Measurements from ENCODE around the gene ZFHX2. TPM values are rescaled to one million over a fixed set of nuclear protein-coding genes. Genes with fewer than 3 reads are reported as not detected.
"Not testable (repeated sequence)": the region's sequence is repeated elsewhere in the genome, so short reads cannot be mapped to it uniquely, and the experiment has no call there.

Gene ZFHX2
- total RNA-seq, result 0.42 TPM
- polyA plus RNA-seq, result not detected

DNA sequence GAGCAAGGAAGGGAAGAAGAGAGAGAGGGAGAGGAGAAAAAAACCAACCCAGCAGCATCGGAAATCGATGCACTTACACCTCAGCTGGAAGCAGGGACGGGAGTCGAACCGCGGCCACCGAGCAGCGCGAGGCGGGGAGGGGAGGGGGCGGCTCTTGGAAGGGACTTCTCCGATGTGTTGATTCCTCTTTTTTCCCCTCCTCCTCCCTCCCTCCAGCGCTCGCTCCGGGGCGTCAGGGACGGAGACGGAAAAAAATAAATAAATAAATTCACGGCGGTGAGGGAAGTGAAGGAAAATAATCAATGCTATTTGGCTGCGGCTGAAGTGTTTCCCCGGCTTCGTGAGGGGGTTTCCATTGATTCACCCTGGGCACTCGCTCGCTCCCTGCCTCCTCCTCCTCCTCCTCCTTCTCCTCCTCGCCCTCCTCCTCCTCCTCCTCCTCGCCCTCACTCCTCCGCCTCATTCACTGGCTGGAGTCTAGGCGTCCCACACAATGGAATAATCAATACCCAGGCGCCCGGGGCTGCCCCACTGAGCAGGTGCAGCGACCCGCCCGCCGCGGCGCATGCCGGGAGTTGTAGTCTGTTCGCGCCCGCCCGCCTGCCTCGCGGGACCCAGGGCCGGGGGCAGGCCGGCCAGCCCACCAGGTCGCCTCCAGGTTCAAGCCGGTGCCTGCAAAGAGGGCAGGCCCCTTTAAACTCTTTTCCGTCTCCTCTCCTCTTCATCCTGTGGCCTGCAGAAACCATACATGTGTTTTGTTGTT is at the start of gene ZFHX2:
Gene ZFHX2 (minus strand): TSS at position 500 of the 763 bp plus-strand sequence. CDS start 16,440 bp downstream, outside the sequence.
- peak within 1 kb of the TSS in 2 of 3 donors; percentile 85 to 88 for H3K27ac Mint-ChIP-seq

GRCh38 chr14:23600806-23601205 is 49.2 kb upstream of the ZFHX2 start:
- H3K27ac ChIP-seq (ENCODE audit: insufficient read depth, low read length, poor library complexity, severe bottlenecking), result no peak overlapping the region

More for the DNA sequence above, at the start of gene ZFHX2:
- Histone ChIP-seq H3K4me3 (ENCODE audit: low read depth, low read length) (peak within 1 kb of the TSS; percentile 64), H3K4me1 (ENCODE audit: control insufficient read depth, insufficient read depth, low read length, poor library complexity, severe bottlenecking) (peaks cover 26% of the 10 kb centered on the region), H3K27ac (ENCODE audit: insufficient read depth, low read length, poor library complexity, severe bottlenecking) (peak within 1 kb of the TSS; percentile 20), H3K27me3 (ENCODE audit: control insufficient read depth, insufficient read depth, low read length) (peaks cover 11% of the 10 kb centered on the region), H3K36me3 (ENCODE audit: control insufficient read depth, insufficient read depth, low read length) (no peaks in the 10 kb centered on the region), H3K9me3 (ENCODE audit: control insufficient read depth in 2 of 2, low read length in 2 of 2) (no peaks in the 10 kb centered on the region)
- Mint-ChIP-seq H3K4me3 (peak within 1 kb of the TSS in 2 of 4 donors; percentile 33 to 90), H3K27me3 (peaks cover 8% of the 10 kb centered on the region), H3K36me3 (no peaks in the 10 kb centered on the region), H3K9me3 (no peaks in the 10 kb centered on the region), H3K4me1 (peaks cover 0 to 23% (median 9%) of the 10 kb centered on the region in 4 donors)
- ATAC-seq (ENCODE audit: low read depth in 2 of 2) (peak; percentile 52 to 64), DNase-seq (peak; percentile 66 to 76 (median 70))

GRCh38 chr14:23600322-23600707 is 48.8 kb upstream of the ZFHX2 start:
- no peaks in the 10 kb centered on the region for H3K27me3 ChIP-seq (ENCODE audit: control insufficient read depth, insufficient read depth, low read length)
- Mint-ChIP-seq H3K27ac (no peak overlapping the region), H3K4me3 (no peak overlapping the region), H3K9me3 (peaks cover 0 to 6% (median 0%) of the 10 kb centered on the region in 7 donors), H3K4me1 (no peaks in the 10 kb centered on the region), H3K27me3 (peaks cover 19% of the 10 kb centered on the region), H3K36me3 (no peaks in the 10 kb centered on the region)
- ATAC-seq (ENCODE audit: low read depth in 2 of 2) (no peak), DNase-seq (no peak)
- no peak overlapping the region for H3K27ac ChIP-seq (ENCODE audit: insufficient read depth, low read length, poor library complexity, severe bottlenecking)
- H3K4me1 ChIP-seq (ENCODE audit: control insufficient read depth, insufficient read depth, low read length, poor library complexity, severe bottlenecking), result no peaks in the 10 kb centered on the region
- peaks cover 0 to 3% of the 10 kb centered on the region in 2 experiments for H3K9me3 ChIP-seq (ENCODE audit: control insufficient read depth in 2 of 2, low read length in 2 of 2)
- H3K4me3 ChIP-seq (ENCODE audit: low read depth, low read length), result no peak overlapping the region
- no peaks in the 10 kb centered on the region for H3K36me3 ChIP-seq (ENCODE audit: control insufficient read depth, insufficient read depth, low read length)

More at GRCh38 chr14:23600806-23601205, 49.2 kb upstream of the ZFHX2 start:
- Mint-ChIP-seq H3K9me3 (peaks cover 0 to 6% (median 0%) of the 10 kb centered on the region in 7 donors), H3K4me3 (no peak overlapping the region), H3K27ac (no peak overlapping the region), H3K36me3 (no peaks in the 10 kb centered on the region), H3K27me3 (peaks cover 19% of the 10 kb centered on the region), H3K4me1 (peaks cover 0 to 2% (median 0%) of the 10 kb centered on the region in 4 donors)
- no peak overlapping the region for H3K4me3 ChIP-seq (ENCODE audit: low read depth, low read length)
- DNase-seq (no peak), ATAC-seq (ENCODE audit: low read depth in 2 of 2) (no peak)
- H3K9me3 ChIP-seq (ENCODE audit: control insufficient read depth in 2 of 2, low read length in 2 of 2), result peaks cover 0 to 3% of the 10 kb centered on the region in 2 experiments
- H3K27me3 ChIP-seq (ENCODE audit: control insufficient read depth, insufficient read depth, low read length), result no peaks in the 10 kb centered on the region
- H3K4me1 ChIP-seq (ENCODE audit: control insufficient read depth, insufficient read depth, low read length, poor library complexity, severe bottlenecking), result no peaks in the 10 kb centered on the region
- H3K36me3 ChIP-seq (ENCODE audit: control insufficient read depth, insufficient read depth, low read length), result no peaks in the 10 kb centered on the region

DNA sequence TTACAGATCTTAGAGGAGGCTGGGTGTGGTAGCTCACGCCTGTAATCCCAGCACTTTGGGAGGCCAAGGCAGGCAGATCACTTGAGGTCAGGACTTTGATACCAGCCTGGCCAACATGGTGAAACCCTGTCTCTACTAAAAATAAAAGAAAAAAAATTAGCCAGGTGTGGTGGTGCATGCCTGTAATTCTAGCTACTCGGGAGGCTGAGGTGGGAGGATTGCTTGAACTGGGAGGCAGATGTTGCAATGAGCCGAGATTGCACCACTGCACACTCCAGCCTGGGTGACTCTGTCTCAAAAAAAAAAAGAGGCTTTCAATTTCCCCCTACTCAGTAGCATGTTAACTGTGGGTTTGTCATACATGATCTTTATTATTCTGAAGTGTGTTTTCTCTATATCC is 42.6 kb upstream of the ZFHX2 start:
- not testable (repeated sequence) for H3K4me1 ChIP-seq (ENCODE audit: control insufficient read depth, insufficient read depth, low read length, poor library complexity, severe bottlenecking); H3K27ac ChIP-seq (ENCODE audit: insufficient read depth, low read length, poor library complexity, severe bottlenecking); H3K4me1 Mint-ChIP-seq; H3K36me3 ChIP-seq (ENCODE audit: control insufficient read depth, insufficient read depth, low read length); H3K27ac Mint-ChIP-seq; H3K9me3 Mint-ChIP-seq; H3K9me3 ChIP-seq (ENCODE audit: control insufficient read depth in 2 of 2, low read length in 2 of 2); H3K4me3 Mint-ChIP-seq; ATAC-seq (ENCODE audit: low read depth in 2 of 2); H3K27me3 ChIP-seq (ENCODE audit: control insufficient read depth, insufficient read depth, low read length); H3K36me3 Mint-ChIP-seq; H3K4me3 ChIP-seq (ENCODE audit: low read depth, low read length); DNase-seq
- H3K27me3 Mint-ChIP-seq, result peaks cover 11% of the 10 kb centered on the region

- H3K27me3 ChIP-seq (ENCODE audit: control insufficient read depth, insufficient read depth, low read length), result no peaks in the 10 kb centered on the region
- no peak for ATAC-seq (ENCODE audit: low read depth in 2 of 2)
- no peak overlapping the region for H3K27ac ChIP-seq (ENCODE audit: insufficient read depth, low read length, poor library complexity, severe bottlenecking)
- no peak overlapping the region for H3K27ac Mint-ChIP-seq
- no peak overlapping the region for H3K4me3 Mint-ChIP-seq
- H3K9me3 ChIP-seq (ENCODE audit: control insufficient read depth in 2 of 2, low read length in 2 of 2), result no peaks in the 10 kb centered on the region
- no peaks in the 10 kb centered on the region for H3K36me3 Mint-ChIP-seq
- H3K4me3 ChIP-seq (ENCODE audit: low read depth, low read length), result no peak overlapping the region
- no peaks in the 10 kb centered on the region for H3K4me1 ChIP-seq (ENCODE audit: control insufficient read depth, insufficient read depth, low read length, poor library complexity, severe bottlenecking)
- H3K9me3 Mint-ChIP-seq, result peaks cover 0 to 1% (median 0%) of the 10 kb centered on the region in 7 donors
- no peaks in the 10 kb centered on the region for H3K36me3 ChIP-seq (ENCODE audit: control insufficient read depth, insufficient read depth, low read length)
- peaks cover 0 to 5% (median 0%) of the 10 kb centered on the region in 4 donors for H3K4me1 Mint-ChIP-seq
- no peak for DNase-seq
- H3K27me3 Mint-ChIP-seq, result peaks cover 17% of the 10 kb centered on the region
These were observed 38.6 kb upstream of the ZFHX2 start for GRCh38 chr14:23590198-23590597.

- Mint-ChIP-seq H3K27ac (no peak overlapping the region), H3K4me3 (no peak overlapping the region), H3K9me3 (peaks cover 0 to 1% (median 0%) of the 10 kb centered on the region in 7 donors), H3K4me1 (peaks cover 0 to 5% (median 0%) of the 10 kb centered on the region in 4 donors), H3K27me3 (peaks cover 17% of the 10 kb centered on the region), H3K36me3 (no peaks in the 10 kb centered on the region)
- Histone ChIP-seq H3K9me3 (ENCODE audit: control insufficient read depth in 2 of 2, low read length in 2 of 2) (no peaks in the 10 kb centered on the region), H3K36me3 (ENCODE audit: control insufficient read depth, insufficient read depth, low read length) (no peaks in the 10 kb centered on the region), H3K4me3 (ENCODE audit: low read depth, low read length) (no peak overlapping the region), H3K4me1 (ENCODE audit: control insufficient read depth, insufficient read depth, low read length, poor library complexity, severe bottlenecking) (no peaks in the 10 kb centered on the region), H3K27ac (ENCODE audit: insufficient read depth, low read length, poor library complexity, severe bottlenecking) (no peak overlapping the region), H3K27me3 (ENCODE audit: control insufficient read depth, insufficient read depth, low read length) (no peaks in the 10 kb centered on the region)
- ATAC-seq (ENCODE audit: low read depth in 2 of 2) (no peak), DNase-seq (no peak)
These were observed 38.0 kb upstream of the ZFHX2 start for GRCh38 chr14:23589606-23590005.

DNA sequence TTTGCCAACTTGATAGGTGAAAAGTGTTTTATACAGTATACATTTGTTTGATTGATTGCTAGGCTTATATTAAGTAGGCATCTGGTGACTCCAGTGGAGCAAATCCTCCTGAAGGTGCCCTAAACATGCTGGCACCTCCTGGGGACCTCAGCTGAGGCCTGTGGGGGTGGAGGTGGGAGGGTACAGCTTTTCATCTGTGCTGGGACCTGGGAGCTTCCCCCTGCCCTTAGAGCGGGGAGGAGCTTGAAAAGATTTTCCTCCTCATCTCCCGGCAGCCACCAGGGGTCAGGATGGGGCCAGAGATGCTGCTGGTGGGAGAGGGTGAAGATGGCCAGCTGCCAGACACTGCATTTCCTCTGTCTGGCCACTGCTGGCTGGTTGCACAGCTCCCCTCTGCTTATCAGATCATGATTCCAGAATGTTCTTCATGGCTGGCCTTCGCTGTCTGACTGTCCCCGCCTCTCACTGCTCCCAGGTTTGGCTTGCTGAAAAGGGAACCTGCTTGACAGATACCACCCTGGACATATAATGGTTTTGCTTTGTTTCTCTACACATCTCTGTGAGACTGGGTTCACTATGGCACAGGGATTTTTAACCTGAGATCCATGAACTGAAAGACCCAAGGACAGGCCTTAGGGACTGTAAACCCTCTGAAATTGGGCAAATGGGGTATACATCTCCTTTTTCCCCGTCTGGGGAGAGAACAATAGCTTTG is 37.5 kb upstream of the ZFHX2 start:
- H3K4me1 Mint-ChIP-seq, result peaks cover 0 to 5% (median 0%) of the 10 kb centered on the region in 4 donors
- ATAC-seq (ENCODE audit: low read depth in 2 of 2), result peak; percentile 79 to 86
- H3K4me3 Mint-ChIP-seq, result no peak overlapping the region

More for the DNA sequence above, 37.5 kb upstream of the ZFHX2 start:
- no peaks in the 10 kb centered on the region for H3K9me3 ChIP-seq (ENCODE audit: control insufficient read depth in 2 of 2, low read length in 2 of 2)
- Mint-ChIP-seq H3K27ac (no peak overlapping the region), H3K36me3 (no peaks in the 10 kb centered on the region), H3K27me3 (peaks cover 19% of the 10 kb centered on the region), H3K9me3 (peaks cover 0 to 1% (median 0%) of the 10 kb centered on the region in 7 donors)
- H3K27me3 ChIP-seq (ENCODE audit: control insufficient read depth, insufficient read depth, low read length), result no peaks in the 10 kb centered on the region
- H3K4me1 ChIP-seq (ENCODE audit: control insufficient read depth, insufficient read depth, low read length, poor library complexity, severe bottlenecking), result no peaks in the 10 kb centered on the region
- no peaks in the 10 kb centered on the region for H3K36me3 ChIP-seq (ENCODE audit: control insufficient read depth, insufficient read depth, low read length)
- H3K27ac ChIP-seq (ENCODE audit: insufficient read depth, low read length, poor library complexity, severe bottlenecking), result no peak overlapping the region
- peak; percentile 61 to 73 (median 68) for DNase-seq
- no peak overlapping the region for H3K4me3 ChIP-seq (ENCODE audit: low read depth, low read length)

Data from CD4-positive, CD25-positive, alpha-beta regulatory T cell (primary cell).